Astrocyte (in vitro differentiated cells and primary cell): ENCODE measurements around the gene SPATA31E1.

Experiments
- EZH2 ChIP-seq: IDR thresholded peaks from 2 replicates; pipeline ENCODE4 v1.6.1; 2012; ENCODE audit warnings: mild to moderate bottlenecking, low read length, inconsistent platforms; ENCODE audit not compliant: insufficient read depth
- TF ChIP-seq, protein P1 (sequence below): IDR thresholded peaks from 2 replicates; pipeline ENCODE4 v1.5.1; 2011; ENCODE audit warnings: low read depth, mild to moderate bottlenecking, inconsistent platforms, low read length, moderate library complexity; ENCODE audit not compliant: insufficient read depth

DNA sequence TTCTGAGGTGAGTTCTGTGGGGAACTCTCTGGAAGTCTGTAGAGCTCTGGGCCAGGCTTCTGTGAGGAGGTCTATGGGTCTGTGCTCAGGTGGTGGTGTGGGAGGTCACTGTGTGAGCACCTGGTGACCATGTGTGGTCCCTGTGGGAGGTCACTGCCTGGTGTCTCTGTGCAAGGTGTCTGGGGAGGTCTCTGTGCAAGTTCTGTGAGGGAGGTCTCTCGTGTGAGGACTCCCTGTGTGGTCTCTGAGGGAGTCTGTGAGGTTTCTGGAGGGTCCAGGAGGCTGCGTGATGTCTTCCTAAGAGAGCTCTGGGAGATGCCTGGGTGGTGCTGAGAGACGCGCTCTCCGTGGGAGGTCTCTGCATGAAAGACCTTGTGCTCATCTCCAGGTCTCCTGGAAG, 6.0 kb upstream of the SPATA31E1 start:
- TF ChIP-seq, protein P1, sequence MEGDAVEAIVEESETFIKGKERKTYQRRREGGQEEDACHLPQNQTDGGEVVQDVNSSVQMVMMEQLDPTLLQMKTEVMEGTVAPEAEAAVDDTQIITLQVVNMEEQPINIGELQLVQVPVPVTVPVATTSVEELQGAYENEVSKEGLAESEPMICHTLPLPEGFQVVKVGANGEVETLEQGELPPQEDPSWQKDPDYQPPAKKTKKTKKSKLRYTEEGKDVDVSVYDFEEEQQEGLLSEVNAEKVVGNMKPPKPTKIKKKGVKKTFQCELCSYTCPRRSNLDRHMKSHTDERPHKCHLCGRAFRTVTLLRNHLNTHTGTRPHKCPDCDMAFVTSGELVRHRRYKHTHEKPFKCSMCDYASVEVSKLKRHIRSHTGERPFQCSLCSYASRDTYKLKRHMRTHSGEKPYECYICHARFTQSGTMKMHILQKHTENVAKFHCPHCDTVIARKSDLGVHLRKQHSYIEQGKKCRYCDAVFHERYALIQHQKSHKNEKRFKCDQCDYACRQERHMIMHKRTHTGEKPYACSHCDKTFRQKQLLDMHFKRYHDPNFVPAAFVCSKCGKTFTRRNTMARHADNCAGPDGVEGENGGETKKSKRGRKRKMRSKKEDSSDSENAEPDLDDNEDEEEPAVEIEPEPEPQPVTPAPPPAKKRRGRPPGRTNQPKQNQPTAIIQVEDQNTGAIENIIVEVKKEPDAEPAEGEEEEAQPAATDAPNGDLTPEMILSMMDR, result no peak
- TF ChIP-seq EZH2, result no peak
